ENCODE measurements around the gene CALY.

The CALY gene

GRCh38 chr10:133359554-133359971 lies 22.9 kb upstream of the CALY start:
- no peak overlapping the region for H3K9ac ChIP-seq
- no peak overlapping the region for H3K4me3 ChIP-seq (IDR thresholded peaks at IDR 0.05; ENCODE audit: insufficient read depth, low read depth, low read length)
- no peak overlapping the region for H3K4me2 ChIP-seq
- no peaks in the 10 kb centered on the region for H3K79me2 ChIP-seq (ENCODE audit: insufficient read depth, low read depth)
- H3K4me1 ChIP-seq (ENCODE audit: low read depth, poor library complexity, severe bottlenecking): no peaks in the 10 kb centered on the region
- no peak for TF ChIP-seq CTCF (conservative IDR thresholded peaks at IDR 0.05; ENCODE audit: low read depth, low read length)
- no peaks in the 10 kb centered on the region for H3K27me3 ChIP-seq (ENCODE audit: insufficient read depth, low read depth)
- H3K27ac ChIP-seq: no peak overlapping the region
- H3K36me3 ChIP-seq (ENCODE audit: insufficient read depth): no peaks in the 10 kb centered on the region
- H4K20me1 ChIP-seq (ENCODE audit: insufficient read depth): no peaks in the 10 kb centered on the region
- no peak overlapping the region for H2AFZ ChIP-seq (ENCODE audit: low read depth)

- Histone ChIP-seq H3K27ac (no peak overlapping the region), H4K20me1 (ENCODE audit: insufficient read depth) (no peaks in the 10 kb centered on the region), H2AFZ (ENCODE audit: low read depth) (no peak overlapping the region), H3K4me2 (no peak overlapping the region), H3K36me3 (ENCODE audit: insufficient read depth) (no peaks in the 10 kb centered on the region), H3K27me3 (ENCODE audit: insufficient read depth, low read depth) (no peaks in the 10 kb centered on the region), H3K79me2 (ENCODE audit: insufficient read depth, low read depth) (no peaks in the 10 kb centered on the region), H3K9ac (no peak overlapping the region), H3K4me1 (ENCODE audit: low read depth, poor library complexity, severe bottlenecking) (no peaks in the 10 kb centered on the region), H3K4me3 (IDR thresholded peaks at IDR 0.05; ENCODE audit: insufficient read depth, low read depth, low read length) (no peak overlapping the region)
- no peak for TF ChIP-seq CTCF (conservative IDR thresholded peaks at IDR 0.05; ENCODE audit: low read depth, low read length)
Observed at GRCh38 chr10:133358925-133359310, 22.2 kb upstream of the CALY start.

GRCh38 chr10:133358162-133358924 lies 21.6 kb upstream of the CALY start:
- Histone ChIP-seq H2AFZ (ENCODE audit: low read depth) (no peak overlapping the region), H3K4me2 (no peak overlapping the region), H3K4me1 (ENCODE audit: low read depth, poor library complexity, severe bottlenecking) (no peaks in the 10 kb centered on the region)

GRCh38 chr10:133357285-133358161 lies 20.8 kb upstream of the CALY start, which contains the start of gene FUOM:
FUOM (minus strand) TSS chr10:133358019; CDS start chr10:133358007, 12 bp downstream.
- Histone ChIP-seq H3K79me2 (ENCODE audit: insufficient read depth, low read depth) (no peaks in the 10 kb centered on the region), H3K27ac (0 out of 2 replicates have a peak within 1 kb of the TSS, but pooled peaks have one; percentile 26), H3K4me3 (IDR thresholded peaks at IDR 0.05; ENCODE audit: insufficient read depth, low read depth, low read length) (no peak within 1 kb of the TSS), H4K20me1 (ENCODE audit: insufficient read depth) (no peaks in the 10 kb centered on the region), H3K9ac (peak within 1 kb of the TSS; percentile 77), H3K27me3 (ENCODE audit: insufficient read depth, low read depth) (no peaks in the 10 kb centered on the region), H3K4me2 (peak within 1 kb of the TSS; percentile 76), H3K4me1 (ENCODE audit: low read depth, poor library complexity, severe bottlenecking) (no peaks in the 10 kb centered on the region), H3K36me3 (ENCODE audit: insufficient read depth) (no peaks in the 10 kb centered on the region), H2AFZ (ENCODE audit: low read depth) (peak within 1 kb of the TSS; percentile 81)
- TF ChIP-seq CTCF (conservative IDR thresholded peaks at IDR 0.05; ENCODE audit: low read depth, low read length): no peak

More at GRCh38 chr10:133358162-133358924, 21.6 kb upstream of the CALY start:
- Histone ChIP-seq H3K36me3 (ENCODE audit: insufficient read depth) (no peaks in the 10 kb centered on the region), H3K4me3 (IDR thresholded peaks at IDR 0.05; ENCODE audit: insufficient read depth, low read depth, low read length) (no peak overlapping the region), H3K9ac (no peak overlapping the region), H3K79me2 (ENCODE audit: insufficient read depth, low read depth) (no peaks in the 10 kb centered on the region), H4K20me1 (ENCODE audit: insufficient read depth) (no peaks in the 10 kb centered on the region), H3K27ac (no peak overlapping the region), H3K27me3 (ENCODE audit: insufficient read depth, low read depth) (no peaks in the 10 kb centered on the region)
- TF ChIP-seq CTCF (conservative IDR thresholded peaks at IDR 0.05; ENCODE audit: low read depth, low read length): no peak

Data from KMS-11 (cell line).